Measurements from ENCODE around the gene TRIOBP. TPM values are rescaled to one million over a fixed set of nuclear protein-coding genes. Genes with fewer than 3 reads are reported as not detected.
"Not testable (repeated sequence)": the region's sequence is repeated elsewhere in the genome, so short reads cannot be mapped to it uniquely, and the experiment has no call there.

TRIOBP gene
- total RNA-seq, 1 experiment from 2014 or later: 66.9 TPM

GRCh38 chr22:37677493-37677974 is 19.3 kb upstream of the TRIOBP start:
- H3K4me3 ChIP-seq (ENCODE audit: insufficient read depth, low read depth, low read length): peak overlapping the region; percentile 20

DNA sequence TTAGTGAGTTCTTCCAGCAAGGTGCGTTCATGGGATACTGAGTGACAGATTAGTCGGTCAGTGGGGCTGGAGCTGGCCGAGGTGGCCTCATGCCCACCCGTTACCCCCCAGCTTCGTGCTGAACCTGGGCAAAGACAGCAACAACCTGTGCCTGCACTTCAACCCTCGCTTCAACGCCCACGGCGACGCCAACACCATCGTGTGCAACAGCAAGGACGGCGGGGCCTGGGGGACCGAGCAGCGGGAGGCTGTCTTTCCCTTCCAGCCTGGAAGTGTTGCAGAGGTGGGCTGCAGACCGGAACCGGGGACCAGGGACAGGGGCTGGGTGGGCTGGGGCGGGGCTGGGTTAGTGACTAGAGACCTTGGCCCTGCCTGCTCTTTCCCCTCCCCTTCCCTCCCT is 18.5 kb upstream of the TRIOBP start:
- peak; percentile 33 for DNase-seq
- H3K36me3 ChIP-seq (replicated peaks; ENCODE audit: control insufficient read depth, insufficient read depth, low read length): no peaks in the 10 kb centered on the region
- no peaks in the 10 kb centered on the region for H3K27me3 ChIP-seq (ENCODE audit: control insufficient read depth, insufficient read depth, low read length)
- no peak overlapping the region for H3K4me3 ChIP-seq (ENCODE audit: insufficient read depth, low read depth, low read length)

More at GRCh38 chr22:37677493-37677974, 19.3 kb upstream of the TRIOBP start:
- no peak for DNase-seq
- no peaks in the 10 kb centered on the region for H3K27me3 ChIP-seq (ENCODE audit: control insufficient read depth, insufficient read depth, low read length)
- no peaks in the 10 kb centered on the region for H3K36me3 ChIP-seq (replicated peaks; ENCODE audit: control insufficient read depth, insufficient read depth, low read length)

GRCh38 chr22:37679670-37680069 is 17.2 kb upstream of the TRIOBP start:
- DNase-seq: no peak
- Histone ChIP-seq H3K36me3 (replicated peaks; ENCODE audit: control insufficient read depth, insufficient read depth, low read length) (no peaks in the 10 kb centered on the region), H3K27me3 (ENCODE audit: control insufficient read depth, insufficient read depth, low read length) (no peaks in the 10 kb centered on the region), H3K4me3 (ENCODE audit: insufficient read depth, low read depth, low read length) (no peak overlapping the region)

GRCh38 chr22:37680191-37680851 is 16.5 kb upstream of the TRIOBP start:
- Histone ChIP-seq H3K27me3 (ENCODE audit: control insufficient read depth, insufficient read depth, low read length) (no peaks in the 10 kb centered on the region), H3K4me3 (ENCODE audit: insufficient read depth, low read depth, low read length) (no peak overlapping the region), H3K36me3 (replicated peaks; ENCODE audit: control insufficient read depth, insufficient read depth, low read length) (no peaks in the 10 kb centered on the region)
- DNase-seq: no peak

GRCh38 chr22:37681001-37681424 is 15.8 kb upstream of the TRIOBP start:
- H3K4me3 ChIP-seq (ENCODE audit: insufficient read depth, low read depth, low read length): no peak overlapping the region
- no peaks in the 10 kb centered on the region for H3K27me3 ChIP-seq (ENCODE audit: control insufficient read depth, insufficient read depth, low read length)
- DNase-seq: no peak
- no peaks in the 10 kb centered on the region for H3K36me3 ChIP-seq (replicated peaks; ENCODE audit: control insufficient read depth, insufficient read depth, low read length)

DNA sequence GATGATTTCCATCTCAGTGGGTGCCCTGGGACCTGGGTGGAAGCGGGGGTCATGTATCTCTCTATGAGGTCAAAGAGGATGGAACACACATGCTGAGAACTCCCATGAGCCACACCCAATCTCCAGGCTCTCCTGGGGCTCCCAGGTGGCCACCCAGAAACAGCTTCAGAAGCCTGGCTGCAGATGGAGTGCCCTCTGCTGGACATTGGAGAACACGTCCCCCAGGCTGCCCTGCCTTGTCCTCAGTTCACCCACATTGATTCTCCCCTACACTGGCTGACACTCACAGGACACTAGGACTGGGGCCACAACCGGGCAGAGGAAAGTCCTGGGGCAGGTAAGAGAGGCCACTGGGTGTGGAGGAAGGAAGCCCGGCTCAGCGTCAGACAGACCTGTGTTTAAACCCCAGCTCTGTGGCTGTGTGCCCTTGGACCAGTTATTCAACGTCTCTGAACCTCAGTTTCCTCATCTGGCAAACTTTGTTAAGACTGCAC is 15.2 kb upstream of the TRIOBP start:
- Histone ChIP-seq H3K27me3 (ENCODE audit: control insufficient read depth, insufficient read depth, low read length) (no peaks in the 10 kb centered on the region), H3K4me3 (ENCODE audit: insufficient read depth, low read depth, low read length) (no peak overlapping the region), H3K36me3 (replicated peaks; ENCODE audit: control insufficient read depth, insufficient read depth, low read length) (no peaks in the 10 kb centered on the region)
- DNase-seq: peak; percentile 90

GRCh38 chr22:37684803-37685615 is 11.8 kb upstream of the TRIOBP start:
- H3K36me3 ChIP-seq (replicated peaks; ENCODE audit: control insufficient read depth, insufficient read depth, low read length): peaks cover 9% of the 10 kb centered on the region
- no peak for DNase-seq
- H3K4me3 ChIP-seq (ENCODE audit: insufficient read depth, low read depth, low read length): no peak overlapping the region

GRCh38 chr22:37686002-37686982 is 10.6 kb upstream of the TRIOBP start, which contains the start of gene NOL12:
NOL12 (plus strand) TSS chr22:37686343; CDS start chr22:37686393, 50 bp downstream.
- peaks cover 15% of the 10 kb centered on the region for H3K36me3 ChIP-seq (replicated peaks; ENCODE audit: control insufficient read depth, insufficient read depth, low read length)

More at GRCh38 chr22:37684803-37685615, 11.8 kb upstream of the TRIOBP start:
- no peaks in the 10 kb centered on the region for H3K27me3 ChIP-seq (ENCODE audit: control insufficient read depth, insufficient read depth, low read length)

DNA sequence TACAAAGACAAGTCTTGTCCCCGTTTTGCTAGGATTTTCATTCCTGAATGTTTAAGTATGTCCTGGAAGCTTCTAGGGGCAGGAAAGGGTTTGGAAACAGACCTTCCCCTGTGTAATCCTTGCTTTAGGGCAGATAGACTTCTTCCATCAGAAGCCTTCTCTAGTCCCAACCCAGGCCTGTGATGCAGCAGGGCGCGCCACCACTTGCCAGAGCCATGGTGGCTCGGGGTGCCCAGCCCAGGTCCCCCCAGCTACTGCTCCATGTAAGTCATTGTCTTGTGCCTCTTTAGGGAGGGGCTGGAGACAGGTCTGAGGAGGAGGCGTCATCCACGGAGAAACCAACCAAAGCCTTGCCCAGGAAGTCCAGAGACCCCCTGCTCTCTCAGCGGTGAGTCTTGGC is 6.4 kb upstream of the TRIOBP start:
- no peaks in the 10 kb centered on the region for H3K27me3 ChIP-seq (ENCODE audit: control insufficient read depth, insufficient read depth, low read length)
- DNase-seq: no peak
- no peak overlapping the region for H3K4me3 ChIP-seq (ENCODE audit: insufficient read depth, low read depth, low read length)
- peaks cover 18% of the 10 kb centered on the region for H3K36me3 ChIP-seq (replicated peaks; ENCODE audit: control insufficient read depth, insufficient read depth, low read length)

More at GRCh38 chr22:37686002-37686982, 10.6 kb upstream of the TRIOBP start, which contains the start of gene NOL12:
- DNase-seq: peak; percentile 96
- H3K27me3 ChIP-seq (ENCODE audit: control insufficient read depth, insufficient read depth, low read length): no peaks in the 10 kb centered on the region
- H3K4me3 ChIP-seq (ENCODE audit: insufficient read depth, low read depth, low read length): peak within 1 kb of the TSS; percentile 87

DNA sequence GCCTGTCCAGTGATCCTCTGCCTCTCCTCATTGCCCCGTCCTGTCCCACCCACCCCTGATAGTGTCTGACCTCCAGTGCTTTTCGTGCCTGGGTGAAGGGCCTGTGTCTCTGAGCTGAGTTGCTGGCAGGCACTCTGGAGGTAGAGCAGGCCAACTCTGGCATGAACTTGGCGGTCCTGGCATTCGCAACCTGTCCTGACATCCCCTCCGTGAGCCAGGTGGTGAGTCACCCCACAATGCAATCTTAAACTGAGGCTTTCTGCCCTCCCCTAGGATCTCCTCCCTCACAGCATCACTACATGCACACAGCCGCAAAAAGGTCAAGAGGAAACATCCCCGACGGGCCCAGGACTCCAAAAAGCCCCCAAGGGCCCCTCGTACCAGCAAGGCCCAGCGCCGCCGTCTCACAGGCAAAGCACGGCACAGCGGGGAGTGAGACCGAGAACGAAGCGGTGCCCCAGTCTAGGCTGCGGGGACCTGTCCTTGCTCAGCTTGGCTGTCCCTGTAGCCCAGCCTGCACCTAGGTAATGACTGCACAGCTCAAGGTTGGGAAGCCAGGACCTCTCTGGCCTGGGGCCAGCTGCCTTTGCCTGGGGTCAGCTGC is 5.8 kb upstream of the TRIOBP start:
- Histone ChIP-seq H3K4me3 (ENCODE audit: insufficient read depth, low read depth, low read length) (no peak overlapping the region), H3K27me3 (ENCODE audit: control insufficient read depth, insufficient read depth, low read length) (no peaks in the 10 kb centered on the region), H3K36me3 (replicated peaks; ENCODE audit: control insufficient read depth, insufficient read depth, low read length) (peaks cover 18% of the 10 kb centered on the region)
- no peak for DNase-seq

GRCh38 chr22:37692627-37693285 is 4.1 kb upstream of the TRIOBP start:
- Histone ChIP-seq H3K27me3 (ENCODE audit: control insufficient read depth, insufficient read depth, low read length) (no peaks in the 10 kb centered on the region), H3K36me3 (replicated peaks; ENCODE audit: control insufficient read depth, insufficient read depth, low read length) (peaks cover 18% of the 10 kb centered on the region), H3K4me3 (ENCODE audit: insufficient read depth, low read depth, low read length) (no peak overlapping the region)
- no peak for DNase-seq

GRCh38 chr22:37694131-37694530 is 2.7 kb upstream of the TRIOBP start:
- not testable (repeated sequence) for H3K4me3 ChIP-seq (ENCODE audit: insufficient read depth, low read depth, low read length); DNase-seq; H3K27me3 ChIP-seq (ENCODE audit: control insufficient read depth, insufficient read depth, low read length)
- H3K36me3 ChIP-seq (replicated peaks; ENCODE audit: control insufficient read depth, insufficient read depth, low read length): peaks cover 11% of the 10 kb centered on the region

GRCh38 chr22:37696260-37696656 is 590 bp upstream of the TRIOBP start:
- DNase-seq; H3K27me3 ChIP-seq (ENCODE audit: control insufficient read depth, insufficient read depth, low read length): not testable (repeated sequence)
- Histone ChIP-seq H3K36me3 (replicated peaks; ENCODE audit: control insufficient read depth, insufficient read depth, low read length) (peaks cover 12% of the 10 kb centered on the region), H3K4me3 (ENCODE audit: insufficient read depth, low read depth, low read length) (peak overlapping the region; percentile 11; the same call in 1 of the 2 replicates)

Measured in H7 (cell line).